Chondrocyte (in vitro differentiated cells): ENCODE measurements around the gene SYT13. TPM values are rescaled to one million over a fixed set of nuclear protein-coding genes. Genes with fewer than 3 reads are reported as not detected.
A peak's percentile ranks its signal among the peaks of the same experiment; 100 is the strongest.

Experiments
- DNase-seq: peaks from one replicate; pipeline ENCODE4 v3.0.0; 2021; ENCODE audit warnings: mixed read lengths, low spot score
- H3K27ac Mint-ChIP-seq: one replicate; pipeline ENCODE4 v1.8.0; 2021; ENCODE audit warnings: mild to moderate bottlenecking, moderate library complexity, mixed read lengths; ENCODE audit not compliant: unreplicated experiment
- H3K27me3 Mint-ChIP-seq: 2 replicates; pipeline ENCODE4 v1.8.0; 2021; ENCODE audit warnings: low read depth, mixed read lengths
- H3K36me3 Mint-ChIP-seq: 2 replicates; pipeline ENCODE4 v1.8.0; 2021; ENCODE audit warnings: low read depth, mixed read lengths
- H3K4me1 Mint-ChIP-seq: 2 replicates; pipeline ENCODE4 v1.8.0; 2021; ENCODE audit warnings: low read depth, mild to moderate bottlenecking, mixed read lengths
- H3K4me3 Mint-ChIP-seq: one replicate; pipeline ENCODE4 v1.8.0; 2021; ENCODE audit warnings: mild to moderate bottlenecking, moderate library complexity, mixed read lengths; ENCODE audit not compliant: unreplicated experiment
- H3K9me3 Mint-ChIP-seq: 2 replicates; pipeline ENCODE4 v1.8.0; 2021; ENCODE audit warnings: low read depth, mixed read lengths
- total RNA-seq: library from RNA; stranded (reverse); gene quantifications from 3 replicates; pipeline ENCODE4 v1.2.1, GENCODE V29; 2021
- TF ChIP-seq, protein P1 (sequence below): fragments of 200-600 bp; sonication (generic); IDR thresholded peaks from 2 replicates; pipeline ENCODE4 v1.5.0; 2021; ENCODE audit warnings: antibody characterized with exemption, mild to moderate bottlenecking, moderate library complexity

SYT13 gene
- total RNA-seq, 1 donor from 2014 or later = 2.8 TPM

DNA sequence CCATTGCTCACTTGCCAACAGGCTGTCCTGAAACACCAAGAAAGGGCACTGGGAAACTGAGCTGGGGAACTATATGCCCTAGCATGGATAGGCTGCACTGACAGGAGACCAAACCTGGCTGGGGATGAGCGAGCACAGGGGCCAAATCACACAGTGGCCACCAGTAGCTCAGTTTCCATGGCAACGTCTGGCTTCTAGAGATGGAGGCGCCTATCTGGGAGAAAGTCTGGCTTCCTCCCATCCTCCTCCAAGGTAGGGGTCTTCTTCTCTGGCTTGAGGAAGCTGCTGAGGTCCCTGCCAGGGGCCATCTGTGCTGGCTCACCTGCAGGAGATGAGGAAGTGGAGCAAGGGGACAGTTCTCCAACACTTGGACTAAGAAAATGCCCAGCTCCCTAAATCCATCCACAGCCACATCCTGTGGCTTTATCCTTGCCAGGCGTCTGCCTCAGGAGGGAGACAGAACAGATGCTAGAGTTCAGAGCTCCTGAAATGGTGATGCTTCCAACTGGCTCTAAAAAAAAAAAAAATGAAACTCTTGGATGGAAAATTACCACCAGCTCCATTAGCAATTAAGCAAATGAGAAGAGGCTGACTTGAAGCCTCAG, 48.3 kb downstream of the SYT13 start:
- no peak overlapping the region for H3K4me3 Mint-ChIP-seq
- peak overlapping the region; percentile 82 for H3K27ac Mint-ChIP-seq
- peaks cover 3% of the 10 kb centered on the region for H3K27me3 Mint-ChIP-seq
- peaks cover 5% of the 10 kb centered on the region for H3K9me3 Mint-ChIP-seq
- no peak for DNase-seq
- H3K36me3 Mint-ChIP-seq = no peaks in the 10 kb centered on the region
- H3K4me1 Mint-ChIP-seq = peaks cover 14% of the 10 kb centered on the region
- TF ChIP-seq, protein P1, sequence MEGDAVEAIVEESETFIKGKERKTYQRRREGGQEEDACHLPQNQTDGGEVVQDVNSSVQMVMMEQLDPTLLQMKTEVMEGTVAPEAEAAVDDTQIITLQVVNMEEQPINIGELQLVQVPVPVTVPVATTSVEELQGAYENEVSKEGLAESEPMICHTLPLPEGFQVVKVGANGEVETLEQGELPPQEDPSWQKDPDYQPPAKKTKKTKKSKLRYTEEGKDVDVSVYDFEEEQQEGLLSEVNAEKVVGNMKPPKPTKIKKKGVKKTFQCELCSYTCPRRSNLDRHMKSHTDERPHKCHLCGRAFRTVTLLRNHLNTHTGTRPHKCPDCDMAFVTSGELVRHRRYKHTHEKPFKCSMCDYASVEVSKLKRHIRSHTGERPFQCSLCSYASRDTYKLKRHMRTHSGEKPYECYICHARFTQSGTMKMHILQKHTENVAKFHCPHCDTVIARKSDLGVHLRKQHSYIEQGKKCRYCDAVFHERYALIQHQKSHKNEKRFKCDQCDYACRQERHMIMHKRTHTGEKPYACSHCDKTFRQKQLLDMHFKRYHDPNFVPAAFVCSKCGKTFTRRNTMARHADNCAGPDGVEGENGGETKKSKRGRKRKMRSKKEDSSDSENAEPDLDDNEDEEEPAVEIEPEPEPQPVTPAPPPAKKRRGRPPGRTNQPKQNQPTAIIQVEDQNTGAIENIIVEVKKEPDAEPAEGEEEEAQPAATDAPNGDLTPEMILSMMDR = no peak

DNA sequence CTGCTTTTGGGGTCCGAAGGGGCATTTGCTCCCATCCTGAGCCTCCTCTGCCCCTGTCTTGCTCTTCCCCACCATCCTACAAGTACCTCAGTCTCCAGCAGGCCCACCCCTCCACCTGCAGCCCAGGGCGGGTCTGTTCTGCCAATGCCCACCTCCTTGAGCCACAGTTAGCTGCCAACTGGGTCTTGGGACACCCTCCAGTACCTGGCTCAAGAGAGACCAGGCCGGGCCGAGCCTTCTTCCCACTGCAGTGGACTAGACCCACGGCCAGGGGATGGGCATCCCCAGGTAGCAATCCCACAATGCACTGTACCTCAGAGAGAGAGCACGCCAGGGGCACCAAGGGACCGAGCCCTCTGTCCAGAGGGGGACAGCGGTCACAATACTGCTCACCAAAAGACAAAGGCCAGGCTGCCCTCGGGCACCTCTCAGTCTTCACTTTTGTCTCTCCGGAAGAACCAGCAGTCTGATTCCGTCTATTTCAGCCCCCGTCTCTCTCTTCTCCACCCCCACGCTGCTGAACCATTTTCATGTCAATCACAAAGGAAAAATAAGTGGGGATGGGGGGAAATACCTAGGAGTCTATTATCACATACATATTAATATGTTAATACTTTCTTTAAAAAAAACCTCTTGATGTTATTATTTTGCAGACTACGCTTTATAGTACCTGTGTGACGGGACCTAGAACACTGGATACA, 51.7 kb downstream of the SYT13 start:
- Mint-ChIP-seq H3K4me1 (peaks cover 14% of the 10 kb centered on the region), H3K4me3 (no peak overlapping the region), H3K9me3 (peaks cover under 1% of the 10 kb centered on the region), H3K27ac (no peak overlapping the region), H3K36me3 (no peaks in the 10 kb centered on the region), H3K27me3 (peaks cover 3% of the 10 kb centered on the region)
- TF ChIP-seq, protein P1 = no peak
- no peak for DNase-seq

DNA sequence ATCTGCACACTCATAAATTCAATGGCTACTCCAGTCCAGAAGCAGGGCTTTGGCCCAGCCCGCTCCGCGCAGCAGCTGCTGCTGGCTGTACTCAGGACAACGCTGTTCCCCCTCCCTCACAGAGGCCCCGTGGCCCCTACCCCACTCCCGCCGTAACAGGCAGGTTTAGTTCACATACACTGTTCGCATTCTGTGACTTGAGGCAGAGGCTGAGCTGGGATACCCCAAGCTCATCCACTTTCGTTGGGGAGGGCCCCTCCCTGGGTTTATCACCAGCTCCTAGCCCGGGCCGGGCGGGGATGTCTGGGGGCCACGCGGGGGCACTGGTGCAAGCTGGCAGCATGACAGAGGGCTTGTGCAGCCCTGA, 52.4 kb downstream of the SYT13 start:
- DNase-seq = no peak
- Mint-ChIP-seq H3K27ac (no peak overlapping the region), H3K27me3 (peaks cover 3% of the 10 kb centered on the region), H3K36me3 (no peaks in the 10 kb centered on the region), H3K4me1 (peaks cover 11% of the 10 kb centered on the region), H3K4me3 (no peak overlapping the region), H3K9me3 (no peaks in the 10 kb centered on the region)
- TF ChIP-seq, protein P1 = no peak

- no peak overlapping the region for H3K27ac Mint-ChIP-seq
- peaks cover 3% of the 10 kb centered on the region for H3K27me3 Mint-ChIP-seq
- H3K36me3 Mint-ChIP-seq = peaks cover 4% of the 10 kb centered on the region
- H3K4me3 Mint-ChIP-seq = no peak overlapping the region
- H3K4me1 Mint-ChIP-seq = peaks cover 6% of the 10 kb centered on the region
- no peak for DNase-seq
- TF ChIP-seq, protein P1 = peak; percentile 80
- no peaks in the 10 kb centered on the region for H3K9me3 Mint-ChIP-seq
Observed at GRCh38 chr11:45233121-45233803, 52.9 kb downstream of the SYT13 start.

DNA sequence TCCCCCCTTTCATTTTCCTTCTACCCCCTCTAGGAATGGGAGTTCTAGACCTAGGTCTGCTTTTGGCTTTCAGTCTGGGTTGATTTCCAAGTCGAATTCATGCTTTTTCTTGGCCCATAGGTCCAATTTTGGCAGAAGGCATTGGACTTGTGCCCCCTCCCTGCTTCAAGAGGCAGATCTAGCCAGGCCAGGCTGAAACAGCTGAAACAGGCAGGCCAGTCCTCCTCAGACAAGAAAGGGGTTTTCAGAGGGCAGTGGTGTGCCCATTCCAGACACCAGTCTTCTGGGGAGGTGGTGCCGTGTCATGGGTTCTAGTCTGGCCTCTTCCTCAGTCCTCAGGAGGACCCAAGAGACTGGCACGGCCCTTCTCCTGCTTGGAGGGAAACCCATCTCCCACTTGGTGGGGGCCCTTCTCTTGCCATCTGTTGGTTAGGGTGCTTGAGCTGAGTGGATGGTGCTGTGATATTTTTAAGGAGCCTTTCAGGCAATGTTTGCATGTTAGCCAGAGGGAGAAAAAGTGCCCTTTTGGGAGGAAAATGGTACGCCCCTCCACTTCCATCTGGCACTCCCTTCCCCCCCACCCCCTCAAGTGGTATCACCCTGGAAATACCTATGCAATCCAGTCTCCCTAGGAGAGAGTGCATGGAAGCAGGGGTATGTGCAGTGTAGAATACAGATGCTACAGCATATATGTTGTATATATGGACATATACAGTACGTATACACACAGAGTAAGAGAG, 53.6 kb downstream of the SYT13 start:
- Mint-ChIP-seq H3K27me3 (peaks cover 3% of the 10 kb centered on the region), H3K36me3 (peaks cover 9% of the 10 kb centered on the region), H3K4me1 (no peaks in the 10 kb centered on the region), H3K9me3 (no peaks in the 10 kb centered on the region), H3K27ac (no peak overlapping the region), H3K4me3 (no peak overlapping the region)
- TF ChIP-seq, protein P1 = no peak
- DNase-seq = no peak
